ENCODE measurements around the gene WNT6.

WNT6 gene

DNA sequence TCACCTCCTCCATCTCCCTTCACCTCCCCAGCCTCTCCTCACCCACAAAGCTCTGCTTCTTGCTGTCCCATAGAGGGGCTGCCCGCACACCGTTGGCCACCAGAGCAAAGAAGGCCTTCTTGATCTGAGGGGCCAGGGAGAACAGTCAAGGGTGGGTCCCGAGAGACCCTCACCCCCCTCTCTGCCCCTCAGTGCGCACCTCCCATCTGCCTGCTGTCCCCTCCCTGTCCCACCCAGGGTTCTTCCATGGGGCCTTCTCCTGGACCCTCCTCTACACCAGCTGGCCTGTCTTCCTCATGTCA, 31.2 kb upstream of the WNT6 start:
- TF ChIP-seq, protein P1, sequence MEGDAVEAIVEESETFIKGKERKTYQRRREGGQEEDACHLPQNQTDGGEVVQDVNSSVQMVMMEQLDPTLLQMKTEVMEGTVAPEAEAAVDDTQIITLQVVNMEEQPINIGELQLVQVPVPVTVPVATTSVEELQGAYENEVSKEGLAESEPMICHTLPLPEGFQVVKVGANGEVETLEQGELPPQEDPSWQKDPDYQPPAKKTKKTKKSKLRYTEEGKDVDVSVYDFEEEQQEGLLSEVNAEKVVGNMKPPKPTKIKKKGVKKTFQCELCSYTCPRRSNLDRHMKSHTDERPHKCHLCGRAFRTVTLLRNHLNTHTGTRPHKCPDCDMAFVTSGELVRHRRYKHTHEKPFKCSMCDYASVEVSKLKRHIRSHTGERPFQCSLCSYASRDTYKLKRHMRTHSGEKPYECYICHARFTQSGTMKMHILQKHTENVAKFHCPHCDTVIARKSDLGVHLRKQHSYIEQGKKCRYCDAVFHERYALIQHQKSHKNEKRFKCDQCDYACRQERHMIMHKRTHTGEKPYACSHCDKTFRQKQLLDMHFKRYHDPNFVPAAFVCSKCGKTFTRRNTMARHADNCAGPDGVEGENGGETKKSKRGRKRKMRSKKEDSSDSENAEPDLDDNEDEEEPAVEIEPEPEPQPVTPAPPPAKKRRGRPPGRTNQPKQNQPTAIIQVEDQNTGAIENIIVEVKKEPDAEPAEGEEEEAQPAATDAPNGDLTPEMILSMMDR (IDR thresholded peaks at IDR 0.05; ENCODE audit: insufficient read depth, low read depth, low read length, missing control alignments), result no peak
- no peak for DNase-seq (ENCODE audit: low read depth)

DNA sequence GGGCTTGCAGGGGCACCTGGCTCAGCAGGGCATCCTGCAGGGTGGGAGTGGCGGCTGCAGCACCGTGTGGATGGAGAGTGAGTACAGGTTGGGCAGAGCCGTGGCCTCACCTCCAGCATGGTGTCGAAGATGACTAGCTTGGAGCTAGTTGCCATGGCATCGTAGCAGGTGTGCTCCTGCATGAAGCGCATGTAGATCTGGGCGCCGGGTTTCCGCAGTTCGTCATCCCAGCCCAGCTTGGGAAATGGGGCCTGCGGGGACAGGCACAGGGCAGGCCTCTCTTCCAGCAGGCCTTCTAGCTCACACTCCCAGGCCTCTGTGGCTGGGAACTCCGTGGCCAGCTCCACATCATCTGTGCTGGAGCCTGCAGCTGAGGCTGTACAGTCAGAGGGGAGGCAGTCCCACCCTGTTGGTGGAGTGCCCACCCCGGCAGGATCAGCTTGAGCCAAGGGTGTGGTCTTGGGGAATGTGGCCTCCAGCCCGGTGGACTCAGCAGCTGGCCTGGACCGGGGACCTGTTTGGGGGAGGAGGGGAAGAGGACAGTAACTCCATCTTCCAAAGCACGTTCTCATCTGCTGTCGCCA, 29.6 kb upstream of the WNT6 start:
- peak; percentile 26 for DNase-seq (ENCODE audit: low read depth)
- no peak overlapping the region for H3K4me3 ChIP-seq (ENCODE audit: low read length)
- TF ChIP-seq, protein P1 (IDR thresholded peaks at IDR 0.05; ENCODE audit: insufficient read depth, low read depth, low read length, missing control alignments), result no peak

More for the DNA sequence above, 31.2 kb upstream of the WNT6 start:
- no peak overlapping the region for H3K4me3 ChIP-seq (ENCODE audit: low read length)

DNA sequence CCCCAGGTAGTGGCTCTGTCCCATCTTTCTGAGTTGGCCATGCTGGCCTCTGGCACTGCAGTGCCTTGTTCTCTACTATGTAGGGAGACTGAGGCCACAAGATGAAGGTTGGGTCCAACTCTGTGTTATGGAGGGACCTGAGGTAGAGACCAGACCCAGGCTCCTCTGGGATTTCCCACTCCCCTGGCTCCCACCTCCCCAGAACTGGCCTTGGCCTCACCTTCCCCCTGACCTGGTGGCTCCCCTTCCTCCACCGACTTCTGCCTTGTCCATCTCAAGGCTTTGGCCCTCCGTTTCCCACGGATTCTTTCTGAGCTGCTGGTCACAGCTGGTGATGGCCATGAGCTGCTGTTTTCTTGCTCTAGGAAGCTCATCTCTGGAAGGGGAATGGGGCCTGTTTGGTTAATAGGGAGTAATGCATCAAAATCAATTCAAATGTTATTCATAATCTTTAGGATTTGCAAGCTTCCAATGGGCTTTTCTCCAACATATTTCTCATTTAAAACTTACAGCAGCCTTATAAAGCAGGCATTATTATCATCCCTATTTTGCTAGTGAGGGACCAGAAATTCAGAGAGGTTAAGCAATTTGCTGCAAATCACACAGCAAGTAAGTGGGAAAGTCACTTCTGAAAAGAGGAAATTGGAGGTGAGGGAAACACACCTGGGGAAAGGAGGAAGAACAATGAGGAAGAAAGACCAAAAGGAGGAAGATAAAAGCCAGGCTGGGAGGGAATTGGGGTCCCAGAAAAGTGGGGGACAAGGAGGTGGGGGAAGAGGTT, 28.9 kb upstream of the WNT6 start:
- no peak overlapping the region for H3K4me3 ChIP-seq (ENCODE audit: low read length)
- no peak for DNase-seq (ENCODE audit: low read depth)
- TF ChIP-seq, protein P1 (IDR thresholded peaks at IDR 0.05; ENCODE audit: insufficient read depth, low read depth, low read length, missing control alignments), result no peak

DNA sequence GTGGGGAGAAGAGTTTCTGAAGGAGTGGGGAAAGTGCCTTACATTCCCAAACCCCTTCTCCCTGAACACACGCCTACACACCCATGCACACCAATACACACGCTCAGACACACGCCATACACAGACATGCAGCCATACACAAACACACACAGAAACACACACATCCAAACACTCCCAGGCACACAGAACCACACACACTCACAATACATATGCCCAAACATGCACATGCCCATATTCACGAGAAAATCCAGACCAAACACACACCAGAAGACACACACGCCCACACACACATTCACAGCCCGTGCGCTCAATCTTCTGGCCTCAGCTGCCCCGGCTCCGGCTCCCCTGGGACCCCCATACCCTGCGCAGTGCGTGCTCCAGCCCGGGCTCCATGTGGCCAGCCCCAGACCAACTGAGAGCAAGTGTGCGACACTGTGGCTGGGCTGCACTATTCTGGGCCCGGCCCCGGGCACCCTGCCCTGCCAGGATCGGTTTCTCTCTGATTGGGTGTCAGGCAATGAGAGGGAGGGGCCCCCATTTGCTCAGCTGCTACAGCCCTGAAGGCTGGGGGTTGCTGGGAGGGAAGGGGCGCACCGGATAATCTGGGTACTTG, 28.1 kb upstream of the WNT6 start, which contains the start of gene PRKAG3:
Gene PRKAG3 (minus strand): TSS at position 426 of the 613 bp plus-strand sequence.
- DNase-seq (ENCODE audit: low read depth), result no peak
- H3K4me3 ChIP-seq (ENCODE audit: low read length), result no peak within 1 kb of the TSS

DNA sequence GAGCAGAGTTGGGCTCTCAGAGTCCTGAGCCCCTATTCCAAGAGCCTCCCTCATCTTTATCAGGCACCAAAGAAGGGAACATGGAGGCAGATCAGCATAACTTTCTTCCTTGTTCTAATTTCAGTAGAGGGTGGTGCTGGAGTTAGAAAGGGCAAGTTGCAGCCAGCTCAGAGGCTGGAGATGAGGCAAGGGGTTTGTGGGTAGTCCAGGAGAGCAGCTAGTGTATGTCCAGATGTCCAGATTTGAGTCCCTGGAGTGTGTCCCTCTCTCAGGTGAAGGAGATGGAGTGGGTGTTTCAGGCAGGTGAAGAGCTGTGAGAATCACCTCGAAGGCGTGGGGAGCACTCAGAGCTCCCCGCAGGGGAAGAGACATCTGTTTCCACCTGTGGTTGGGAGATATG, 27.5 kb upstream of the WNT6 start:
- H3K4me3 ChIP-seq (ENCODE audit: low read length), result no peak overlapping the region
- TF ChIP-seq, protein P1 (IDR thresholded peaks at IDR 0.05; ENCODE audit: insufficient read depth, low read depth, low read length, missing control alignments), result no peak
- no peak for DNase-seq (ENCODE audit: low read depth)

More for the DNA sequence above, 28.1 kb upstream of the WNT6 start, which contains the start of gene PRKAG3:
- TF ChIP-seq, protein P1 (IDR thresholded peaks at IDR 0.05; ENCODE audit: insufficient read depth, low read depth, low read length, missing control alignments), result no peak

DNA sequence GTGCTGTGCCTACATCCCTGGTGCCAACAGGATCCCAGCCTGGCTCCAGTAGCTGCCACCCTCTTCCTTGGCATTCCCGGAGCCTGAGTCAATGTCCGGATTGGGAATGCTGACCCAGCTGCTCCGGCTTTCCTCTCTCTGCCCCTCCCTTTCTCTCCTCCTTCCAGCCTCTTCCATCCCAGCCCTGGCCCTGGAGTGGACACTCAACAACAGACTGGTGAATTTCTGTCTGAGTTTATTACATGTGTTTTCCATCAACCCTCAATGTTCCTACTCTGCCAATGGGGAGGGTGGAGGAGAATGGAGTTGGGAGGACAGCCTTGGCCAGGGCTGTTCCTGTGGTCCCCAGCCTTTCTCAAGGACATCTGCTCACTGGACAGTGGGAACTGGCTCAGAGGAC, 27.1 kb upstream of the WNT6 start:
- TF ChIP-seq, protein P1 (IDR thresholded peaks at IDR 0.05; ENCODE audit: insufficient read depth, low read depth, low read length, missing control alignments), result no peak
- peak; percentile 29 for DNase-seq (ENCODE audit: low read depth)
- H3K4me3 ChIP-seq (ENCODE audit: low read length), result no peak overlapping the region
